ENCODE data around the gene ADGRA1. TPM values are rescaled to one million over a fixed set of nuclear protein-coding genes. Genes with fewer than 3 reads are reported as not detected.

The ADGRA1 gene
- total RNA-seq, 1 donor = not detected

DNA sequence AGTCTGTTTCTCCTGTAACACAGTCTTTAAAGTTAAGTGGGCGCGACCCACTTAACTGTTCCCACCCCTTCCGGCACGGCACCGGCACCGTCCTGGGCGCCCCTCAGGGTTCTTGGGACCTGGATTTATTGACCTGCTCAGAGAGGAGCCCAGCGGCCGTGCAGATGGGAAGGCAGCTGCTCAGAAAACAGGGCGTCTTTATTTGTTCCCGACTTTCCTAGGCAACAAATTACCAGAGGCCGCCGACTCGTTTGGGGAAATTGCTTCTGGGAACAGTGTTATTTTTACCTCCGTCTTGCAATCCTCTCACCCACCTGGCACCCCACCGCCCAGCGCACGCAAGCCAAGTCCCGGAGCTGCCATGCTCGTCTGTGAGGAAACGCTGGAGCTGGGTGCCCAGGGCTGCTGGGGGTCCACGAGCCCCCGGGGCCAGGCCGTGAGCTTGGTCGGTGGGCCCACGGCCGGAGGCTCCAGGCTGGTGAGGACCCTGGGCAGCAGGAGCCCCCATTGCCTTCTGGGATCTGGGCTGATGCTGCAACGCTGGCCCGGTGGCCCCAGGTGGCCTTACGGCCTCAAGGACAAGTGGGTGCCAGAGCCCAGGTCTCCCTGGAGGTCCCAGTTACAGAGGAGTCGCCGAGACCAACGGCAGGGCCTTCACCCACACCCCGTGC lies 14.9 kb upstream of the ADGRA1 start:
- no peak for DNase-seq (ENCODE audit: low read depth in 2 of 3, low spot score in 2 of 3)

GRCh38 chr10:133075346-133076137 lies 12.2 kb upstream of the ADGRA1 start:
- no peak for DNase-seq (ENCODE audit: low read depth in 2 of 3, low spot score in 2 of 3)

GRCh38 chr10:133076274-133077038 lies 11.3 kb upstream of the ADGRA1 start:
- no peak for DNase-seq (ENCODE audit: low read depth in 2 of 3, low spot score in 2 of 3)

DNA sequence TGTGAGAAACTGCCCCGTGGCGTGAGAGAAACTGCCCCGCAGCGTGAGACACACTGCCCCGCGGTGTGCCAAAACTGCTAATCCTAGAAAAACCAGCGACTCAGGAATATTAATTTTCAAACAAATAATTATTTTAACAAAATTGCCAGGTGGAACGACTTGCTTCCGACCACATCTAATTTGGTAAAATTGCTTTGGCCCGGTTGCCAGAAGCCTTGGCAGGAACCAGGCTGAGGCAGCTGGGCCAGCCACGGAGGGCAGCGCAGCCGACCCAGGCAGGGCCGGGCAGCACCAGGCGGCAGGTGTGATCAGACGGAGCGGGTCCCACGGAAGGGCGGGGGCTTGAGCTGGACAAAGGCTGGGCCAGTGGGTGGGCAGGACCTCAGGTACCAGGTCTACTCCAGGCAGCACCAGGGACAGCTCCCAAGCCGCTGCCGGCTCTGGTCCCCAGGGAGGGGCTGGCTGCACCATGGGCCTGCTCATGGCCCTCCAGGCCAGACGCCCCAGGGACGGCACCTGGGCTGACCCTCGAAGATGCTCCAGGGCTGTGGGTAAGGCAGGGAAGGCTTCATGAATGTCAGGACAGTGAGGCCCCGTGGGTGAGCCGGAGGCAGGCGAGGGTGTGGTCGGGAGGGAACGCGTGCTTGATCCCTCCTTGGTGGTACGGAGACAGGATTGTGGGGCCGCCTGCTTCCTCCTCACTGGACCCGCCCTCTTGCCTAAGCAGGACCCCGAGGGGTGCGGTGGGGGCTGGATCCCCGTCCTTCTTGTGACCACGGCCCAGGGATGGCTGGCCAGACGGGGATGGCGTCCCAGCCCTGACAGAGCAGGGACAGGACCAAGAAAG lies 7.7 kb upstream of the ADGRA1 start:
- DNase-seq (ENCODE audit: low read depth in 2 of 3, low spot score in 2 of 3) = no peak

DNA sequence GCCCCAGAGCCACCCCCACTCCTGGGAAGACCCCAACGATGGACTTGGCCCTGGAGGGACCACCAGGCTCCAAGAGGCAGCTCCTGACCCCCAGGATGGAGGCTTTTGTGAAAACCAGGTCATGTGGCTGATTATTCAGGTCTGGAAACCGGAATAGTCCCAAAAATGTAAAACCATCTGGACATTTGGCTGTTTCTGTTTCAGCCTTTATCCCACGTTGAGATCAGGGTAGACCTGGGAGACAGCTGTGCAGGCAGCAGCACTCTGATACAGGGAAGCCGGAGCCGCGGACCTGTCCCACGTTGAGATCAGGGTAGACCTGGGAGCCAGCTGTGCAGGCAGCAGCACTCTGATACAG lies 7.1 kb upstream of the ADGRA1 start:
- DNase-seq (ENCODE audit: low read depth in 2 of 3, low spot score in 2 of 3) = no peak

- no peak for DNase-seq (ENCODE audit: low read depth in 2 of 3, low spot score in 2 of 3)
Observed at GRCh38 chr10:133081636-133082035, 6.1 kb upstream of the ADGRA1 start.

DNA sequence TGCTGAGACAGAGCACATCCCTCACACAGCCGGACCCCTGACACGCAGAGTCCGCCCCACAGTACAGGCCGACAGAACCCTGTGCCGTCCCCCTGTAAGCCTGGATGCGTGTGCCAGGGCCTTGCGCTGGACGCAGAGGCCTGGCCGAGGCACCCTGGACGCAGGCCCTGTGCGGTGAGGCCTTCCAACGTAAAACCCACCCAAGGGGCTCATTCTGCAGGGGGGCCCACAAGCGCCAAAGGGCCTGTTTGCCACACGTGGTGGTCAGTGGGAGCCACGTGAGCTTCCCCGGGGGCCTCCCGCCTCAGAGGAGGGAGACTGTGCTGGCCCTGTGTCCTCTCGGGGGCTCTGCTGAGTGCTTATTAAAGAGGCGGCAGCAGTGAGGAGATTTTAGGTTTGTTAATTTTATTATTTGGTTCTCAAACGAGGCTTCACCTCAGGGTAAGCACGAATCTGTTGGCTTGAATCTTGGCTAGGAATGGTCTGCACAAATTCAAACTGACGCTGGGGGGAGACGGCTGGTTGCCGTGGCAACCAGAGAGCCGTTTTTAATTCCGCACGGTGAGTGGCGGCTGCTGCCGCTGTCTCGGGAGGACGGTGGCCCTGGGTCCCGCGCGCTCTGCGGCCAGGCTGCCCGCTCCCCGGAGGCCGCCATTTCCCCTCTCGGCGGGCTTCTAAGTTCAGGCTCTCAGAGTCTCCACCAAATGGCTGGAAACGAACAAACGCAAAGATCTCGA lies 4.9 kb upstream of the ADGRA1 start:
- no peak for DNase-seq (ENCODE audit: low read depth in 2 of 3, low spot score in 2 of 3)

- no peak for DNase-seq (ENCODE audit: low read depth in 2 of 3, low spot score in 2 of 3)
Observed at GRCh38 chr10:133083422-133084100, 4.2 kb upstream of the ADGRA1 start.

DNA sequence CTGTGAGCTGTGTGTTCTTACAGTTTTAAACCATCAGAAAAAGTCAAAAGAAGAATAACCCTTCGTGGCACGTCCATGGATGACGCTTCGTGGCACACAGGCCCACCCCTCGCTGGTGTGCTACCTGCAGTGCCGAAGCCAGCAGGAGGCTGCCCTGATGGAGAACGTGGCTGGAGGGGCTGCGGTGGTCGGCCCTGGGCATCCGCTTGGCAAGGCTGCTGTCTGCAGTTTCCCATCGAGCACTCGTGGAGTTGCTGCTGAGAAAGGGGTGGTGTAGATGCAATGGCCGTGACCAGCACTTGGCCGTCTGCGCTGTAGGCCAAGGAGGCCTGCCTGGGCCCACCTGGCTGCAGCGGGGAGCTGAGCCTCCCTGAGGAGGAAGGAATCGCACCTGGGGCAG lies 3.2 kb upstream of the ADGRA1 start:
- no peak for DNase-seq (ENCODE audit: low read depth in 2 of 3, low spot score in 2 of 3)

DNA sequence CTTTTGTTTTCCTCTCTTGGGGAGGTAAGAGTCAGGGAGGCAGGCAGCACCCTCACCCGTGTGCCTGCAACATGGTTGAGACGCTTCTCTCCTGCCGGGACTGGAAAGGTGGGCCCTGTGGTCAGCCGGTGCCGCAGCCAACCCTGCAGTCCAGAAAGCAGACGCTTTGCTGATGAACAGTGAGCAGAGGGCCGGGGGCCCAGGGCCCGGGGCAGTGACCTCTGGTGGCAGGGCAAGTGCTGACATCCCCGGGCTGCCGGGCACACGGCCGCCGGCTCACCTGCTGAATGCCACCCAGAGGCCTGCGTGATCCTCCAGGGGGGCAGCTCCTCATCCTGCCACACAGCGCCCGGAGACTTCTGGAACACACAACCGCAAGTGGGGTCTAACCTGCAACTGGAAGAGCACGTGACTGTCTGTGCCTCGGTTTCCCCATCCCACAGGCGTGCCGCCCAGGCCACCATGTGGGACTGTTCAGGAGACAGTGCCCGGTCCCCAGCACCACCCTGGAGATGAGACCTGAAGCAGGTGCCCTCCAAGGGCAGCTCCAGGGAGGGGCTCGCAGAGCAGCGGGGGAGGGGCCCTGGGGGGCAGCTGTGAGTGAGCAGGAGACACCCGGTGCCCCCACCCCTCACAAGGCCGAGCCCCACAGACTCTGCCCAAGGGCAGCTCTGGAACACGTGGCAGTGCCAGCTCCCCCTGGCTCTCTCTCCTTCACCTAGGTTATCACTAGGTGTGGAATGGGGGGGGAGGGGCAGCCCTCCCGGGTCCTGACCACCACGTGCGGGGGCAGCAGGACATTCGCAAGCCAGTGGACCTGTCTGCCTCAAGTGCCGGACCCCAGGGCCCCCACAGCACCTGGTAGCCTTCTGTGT lies 2.2 kb upstream of the ADGRA1 start:
- DNase-seq (ENCODE audit: low read depth in 2 of 3, low spot score in 2 of 3) = no peak

DNA sequence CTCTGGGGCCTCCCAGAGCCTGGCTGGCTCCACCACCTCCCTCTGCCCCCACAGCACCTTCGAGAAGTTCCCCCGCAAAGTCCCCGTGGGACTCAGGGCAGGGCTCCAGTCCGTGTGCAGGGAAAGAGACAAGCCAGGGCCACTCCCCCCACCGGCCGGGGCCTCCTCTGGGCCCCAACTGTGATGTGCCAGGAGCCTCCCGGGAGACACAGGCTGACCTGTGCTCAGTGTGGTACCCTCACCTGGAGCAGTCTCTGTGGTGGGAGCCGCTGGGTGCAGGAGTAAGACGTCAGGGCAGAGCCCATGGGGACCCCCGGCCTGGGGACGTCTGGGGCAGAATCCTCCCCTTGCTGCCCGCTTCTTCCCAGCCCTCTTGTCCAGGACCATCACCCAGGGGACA lies 1.5 kb upstream of the ADGRA1 start:
- no peak for DNase-seq (ENCODE audit: low read depth in 2 of 3, low spot score in 2 of 3)

DNA sequence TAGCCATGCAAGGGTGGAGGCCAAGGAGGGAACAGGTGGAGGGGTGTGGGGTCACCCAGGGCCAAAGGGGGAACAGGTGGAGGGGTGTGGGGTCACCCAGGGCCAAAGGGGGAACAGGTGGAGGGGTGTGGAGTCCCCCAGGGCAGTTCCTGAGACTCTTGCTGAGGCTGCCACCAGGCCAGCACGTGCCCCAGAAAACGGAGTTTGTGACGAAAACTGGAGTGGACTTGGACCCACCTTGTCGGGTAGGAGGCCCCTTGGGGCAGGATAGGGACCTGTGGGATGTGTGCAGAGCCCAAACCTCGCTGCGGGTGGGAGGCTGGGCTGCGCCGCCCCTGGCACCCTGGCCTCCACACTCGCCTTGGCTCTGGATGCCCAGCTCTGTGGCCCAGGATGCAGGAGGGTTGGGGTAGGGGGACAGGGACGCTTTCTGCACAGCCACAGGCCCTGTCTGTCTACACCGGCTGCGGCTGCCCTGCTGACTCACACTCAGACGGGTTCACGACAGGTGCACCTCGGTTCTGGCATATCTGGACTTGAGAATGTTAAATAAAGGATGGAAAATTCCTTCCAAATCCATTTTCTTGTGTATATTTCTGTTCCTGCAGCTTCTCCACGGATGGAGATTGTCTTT lies 562 bp upstream of the ADGRA1 start:
- no peak for DNase-seq (ENCODE audit: low read depth in 2 of 3, low spot score in 2 of 3)

DNA sequence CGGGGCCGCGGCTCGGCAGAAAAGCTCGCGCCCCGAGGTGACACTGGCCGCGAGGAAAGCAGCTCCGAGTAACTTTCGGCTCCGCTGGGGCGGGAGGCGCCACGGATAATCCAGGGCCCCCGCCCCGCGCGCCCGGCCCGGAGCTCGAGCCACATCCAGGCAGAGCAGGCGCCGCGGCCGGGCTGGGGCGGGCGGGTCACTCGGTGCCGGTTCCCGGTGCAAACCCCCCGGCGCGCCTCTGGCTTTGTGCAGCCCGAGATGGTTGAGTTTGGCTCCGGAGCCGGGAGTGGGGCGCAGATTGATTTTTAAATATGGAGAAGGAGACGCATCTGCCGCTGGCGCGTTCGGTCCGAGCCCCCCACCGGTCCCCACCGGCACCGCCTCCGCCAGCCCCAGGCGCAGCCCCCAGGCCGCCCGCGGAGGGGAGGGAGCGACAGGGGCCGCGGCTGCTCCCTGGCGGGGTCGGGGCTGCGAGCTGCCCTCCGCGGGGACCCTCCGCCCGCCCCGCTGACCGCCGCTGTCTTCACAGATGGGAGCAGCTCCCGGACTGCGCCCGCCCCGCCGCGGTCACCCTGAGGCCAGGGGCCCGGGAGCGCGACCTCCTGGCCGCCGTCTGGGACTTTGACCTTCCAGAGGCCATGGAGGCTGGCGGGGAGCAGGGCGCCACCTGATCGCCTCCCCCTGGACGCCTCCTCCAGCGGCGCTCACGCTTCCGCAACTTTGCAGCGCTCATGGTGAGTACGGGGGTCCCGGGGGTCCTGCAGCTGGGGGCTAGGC lies 643 bp downstream of the ADGRA1 start:
- DNase-seq (ENCODE audit: low read depth in 2 of 3, low spot score in 2 of 3) = no peak

- DNase-seq (ENCODE audit: low read depth in 2 of 3, low spot score in 2 of 3) = no peak
Observed at GRCh38 chr10:133088956-133089800, 1.5 kb downstream of the ADGRA1 start.

GRCh38 chr10:133090101-133090500 lies 2.4 kb downstream of the ADGRA1 start:
- DNase-seq (ENCODE audit: low read depth in 2 of 3, low spot score in 2 of 3) = no peak

GRCh38 chr10:133090654-133091053 lies 2.9 kb downstream of the ADGRA1 start:
- no peak for DNase-seq (ENCODE audit: low read depth in 2 of 3, low spot score in 2 of 3)
